Kidney (tissue), 14 donors: ENCODE measurements around the gene B4GALT7. TPM values are rescaled to one million over a fixed set of nuclear protein-coding genes. Genes with fewer than 3 reads are reported as not detected.

Experiments used
- DNase-seq, 5 donors: peaks; one replicate each; pipeline ENCODE4 v3.0.0-alpha.2; 2013 to 2020
- FAIRE-seq: peaks from 2 replicates; lab custom pipeline; 2012; peaks lifted over from hg19 to GRCh38; lab: Jason Lieb, UNC
- H3K27ac ChIP-seq, 2 donors: one replicate each; pipeline ENCODE4 v1.7.0; 2013; ENCODE audit warnings: low read depth in 2 of 2, low read length in 2 of 2, inconsistent platforms in 1 of 2
- H3K27me3 ChIP-seq: one replicate; pipeline ENCODE4 v1.7.1; 2013; ENCODE audit warnings: low read length, inconsistent platforms; ENCODE audit not compliant: control insufficient read depth, insufficient read depth
- H3K36me3 ChIP-seq, 3 donors: one replicate each; pipeline versions ENCODE4 v1.7.0 to v1.7.1; 2013; ENCODE audit warnings: low read length in 3 of 3, control low read depth in 1 of 3, inconsistent platforms in 1 of 3; ENCODE audit not compliant: insufficient read depth in 3 of 3, control insufficient read depth in 2 of 3
- H3K4me1 ChIP-seq, 3 donors: one replicate each; pipeline versions ENCODE4 v1.7.0 to v1.7.1; 2013; ENCODE audit warnings: low read length in 3 of 3, inconsistent platforms in 1 of 3, low read depth in 1 of 3; ENCODE audit not compliant: control insufficient read depth in 2 of 3, insufficient read depth in 2 of 3
- H3K4me3 ChIP-seq, 3 donors: one replicate each; pipeline versions ENCODE4 v1.7.0 to v1.8.1; 2013; ENCODE audit warnings: low read length in 3 of 3, control low read depth in 1 of 3, inconsistent platforms in 1 of 3
- H3K9ac ChIP-seq, 3 donors: one replicate each; pipeline versions ENCODE4 v1.7.0 to v1.7.1; 2013; ENCODE audit warnings: low read length in 3 of 3, control low read depth in 1 of 3, inconsistent platforms in 1 of 3
- H3K9me3 ChIP-seq, 3 donors: one replicate each; pipeline versions ENCODE4 v1.7.0 to v1.7.1; 2013; ENCODE audit warnings: low read length in 3 of 3, control low read depth in 1 of 3, inconsistent platforms in 1 of 3; ENCODE audit not compliant: control insufficient read depth in 2 of 3, insufficient read depth in 1 of 3
- intact Hi-C: fragments of 100-400 bp; cut with DNase I; formaldehyde crosslinking; loops from one replicate; pipeline ENCODE4 v1.11.1; 2022
- polyA plus RNA-seq: library from polyadenylated mRNA; stranded (reverse); fragments of 350-450 nt; fragmentation: Illumina TruSeq; extraction: RNeasy Lipid Tissue Mini Kit (QIAGEN cat#74804); gene quantifications from one replicate; pipeline ENCODE4 v1.2.3, GENCODE V29; 2014; ENCODE audit warnings: low read depth, low replicate concordance; ENCODE audit not compliant: insufficient read depth
- total RNA-seq: library from RNA; stranded (reverse); fragmentation: NEBNext Ultra II Directional; extraction: Animal tissue kit (Norgen Biotek cat#: 25700); gene quantifications from one replicate; pipeline ENCODE4 v1.2.1, GENCODE V29; 2021
- TF ChIP-seq, protein P1 (sequence below): IDR thresholded peaks from 3 replicates; pipeline ENCODE4 v1.5.1; 2012; ENCODE audit warnings: mild to moderate bottlenecking, moderate library complexity, borderline replicate concordance; ENCODE audit not compliant: insufficient read depth; ENCODE audit errors: extremely low read depth
- donor health status: control.
- donor health status: control.
- donor health status: control.
- donor health status: control.
- donor health status: control.
- donor health status: DM: yes; HTN: yes; CAD: no.
- donor health status: Normal renal cell carcinoma (clear cell type).

The B4GALT7 gene
- total and polyA plus RNA-seq, 2 donors from 2014 or later, result 30.7 to 42.6 TPM

GRCh38 chr5:177591690-177592009, 8.3 kb upstream of the B4GALT7 start:
- Histone ChIP-seq H3K4me1 (peaks cover 0 to 6% (median 0%) of the 10 kb centered on the region in 3 donors), H3K4me3 (peak overlapping the region; percentile 55 to 97 (median 59)), H3K27me3 (no peaks in the 10 kb centered on the region), H3K27ac (no peak overlapping the region), H3K36me3 (peaks cover 2 to 33% (median 24%) of the 10 kb centered on the region in 3 donors), H3K9me3 (no peaks in the 10 kb centered on the region), H3K9ac (peak overlapping the region in 1 of 3 donors; percentile 23)
- TF ChIP-seq, protein P1, sequence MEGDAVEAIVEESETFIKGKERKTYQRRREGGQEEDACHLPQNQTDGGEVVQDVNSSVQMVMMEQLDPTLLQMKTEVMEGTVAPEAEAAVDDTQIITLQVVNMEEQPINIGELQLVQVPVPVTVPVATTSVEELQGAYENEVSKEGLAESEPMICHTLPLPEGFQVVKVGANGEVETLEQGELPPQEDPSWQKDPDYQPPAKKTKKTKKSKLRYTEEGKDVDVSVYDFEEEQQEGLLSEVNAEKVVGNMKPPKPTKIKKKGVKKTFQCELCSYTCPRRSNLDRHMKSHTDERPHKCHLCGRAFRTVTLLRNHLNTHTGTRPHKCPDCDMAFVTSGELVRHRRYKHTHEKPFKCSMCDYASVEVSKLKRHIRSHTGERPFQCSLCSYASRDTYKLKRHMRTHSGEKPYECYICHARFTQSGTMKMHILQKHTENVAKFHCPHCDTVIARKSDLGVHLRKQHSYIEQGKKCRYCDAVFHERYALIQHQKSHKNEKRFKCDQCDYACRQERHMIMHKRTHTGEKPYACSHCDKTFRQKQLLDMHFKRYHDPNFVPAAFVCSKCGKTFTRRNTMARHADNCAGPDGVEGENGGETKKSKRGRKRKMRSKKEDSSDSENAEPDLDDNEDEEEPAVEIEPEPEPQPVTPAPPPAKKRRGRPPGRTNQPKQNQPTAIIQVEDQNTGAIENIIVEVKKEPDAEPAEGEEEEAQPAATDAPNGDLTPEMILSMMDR, result no peak
- FAIRE-seq, result no peak
- DNase-seq, result no peak
- intact Hi-C loops, result no loop called here

DNA sequence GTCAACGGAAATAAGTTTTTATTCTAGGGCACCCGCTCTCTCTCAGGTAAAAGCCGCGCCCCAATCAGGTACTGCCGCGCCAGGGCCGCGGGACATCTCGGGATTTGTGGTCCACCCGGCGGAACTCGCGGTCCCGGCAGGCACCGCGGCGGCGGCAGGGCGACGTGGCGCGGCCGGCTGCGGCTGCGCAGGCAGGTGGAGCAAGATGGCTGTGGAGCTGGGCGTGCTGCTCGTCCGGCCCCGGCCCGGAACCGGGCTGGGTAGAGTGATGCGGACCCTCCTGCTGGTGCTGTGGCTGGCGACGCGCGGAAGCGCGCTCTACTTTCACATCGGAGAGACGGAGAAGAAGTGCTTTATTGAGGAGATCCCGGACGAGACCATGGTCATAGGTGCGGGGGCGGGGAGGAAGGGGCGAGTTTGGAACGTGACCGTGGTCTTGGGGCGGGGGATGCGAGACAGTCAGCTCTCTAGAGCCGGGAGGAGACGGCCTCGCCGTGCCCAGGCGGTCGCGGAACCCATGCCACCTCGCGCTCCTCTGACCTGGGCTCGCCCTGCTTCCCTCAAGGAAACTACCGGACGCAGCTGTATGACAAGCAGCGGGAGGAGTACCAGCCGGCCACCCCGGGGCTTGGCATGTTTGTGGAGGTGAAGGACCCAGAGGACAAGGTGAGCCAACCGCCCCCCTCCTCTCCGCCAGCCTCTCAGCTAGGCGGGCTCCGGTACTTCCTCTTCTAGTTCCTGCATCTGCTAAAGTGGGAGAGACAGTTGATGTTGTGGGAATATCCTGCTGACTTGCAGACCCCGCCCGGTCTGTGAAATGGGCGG, 7.7 kb upstream of the B4GALT7 start, which contains the start of gene TMED9:
TSS of gene TMED9 (plus strand) at position 194 of the 825 bp plus-strand sequence. CDS start at position 206, 12 bp downstream.
- Histone ChIP-seq H3K27me3 (no peaks in the 10 kb centered on the region), H3K9ac (peak within 1 kb of the TSS; percentile 84 to 95 (median 85)), H3K4me3 (peak within 1 kb of the TSS; percentile 84 to 97 (median 89)), H3K9me3 (no peaks in the 10 kb centered on the region), H3K36me3 (peaks cover 2 to 33% (median 24%) of the 10 kb centered on the region in 3 donors), H3K4me1 (peaks cover 0 to 6% (median 0%) of the 10 kb centered on the region in 3 donors), H3K27ac (peak within 1 kb of the TSS in 1 of 2 donors; percentile 75)
- TF ChIP-seq, protein P1, result peak; percentile 17
- DNase-seq, result peak; percentile 88 to 94 (median 92)
- intact Hi-C loops, result no loop called here
- no peak for FAIRE-seq

- no peaks in the 10 kb centered on the region for H3K27me3 ChIP-seq
- FAIRE-seq, result no peak
- TF ChIP-seq, protein P1, result no peak
- DNase-seq, result no peak
- H3K4me1 ChIP-seq, result peaks cover 0 to 6% (median 0%) of the 10 kb centered on the region in 3 donors
- peak overlapping the region; percentile 84 to 97 (median 89) for H3K4me3 ChIP-seq
- H3K27ac ChIP-seq, result no peak overlapping the region
- intact Hi-C loops, result no loop called here
- peak overlapping the region; percentile 84 to 95 (median 85) for H3K9ac ChIP-seq
- H3K9me3 ChIP-seq, result no peaks in the 10 kb centered on the region
- H3K36me3 ChIP-seq, result peaks cover 2 to 33% (median 24%) of the 10 kb centered on the region in 3 donors
Measured at GRCh38 chr5:177592905-177593304, 7.0 kb upstream of the B4GALT7 start.
